HepG2 (cell line): ENCODE data around the gene STK32A.
"Not testable (repeated sequence)": the region's sequence is repeated elsewhere in the genome, so short reads cannot be mapped to it uniquely, and the experiment has no call there.

Source experiments
- CREB1 ChIP-seq, 2 experiments: fragments of 450-650 bp in 1 of 2; IDR thresholded peaks; 2 replicates each; pipeline ENCODE4 v1.6.1; 2016 to 2017; ENCODE audit warnings: control low read depth in 1 of 2, mild to moderate bottlenecking in 1 of 2, missing compliant biosample characterization in 1 of 2, missing genetic modification characterization in 1 of 2
- CTCF ChIP-seq: sonication (generic); formaldehyde crosslinking; IDR thresholded peaks from 2 replicates; pipeline ENCODE4 v1.5.0; 2020; ENCODE audit warnings: mild to moderate bottlenecking, missing genetic modification reagents, moderate library complexity
- NBN ChIP-seq: fragments of 450-650 bp; conservative IDR thresholded peaks from 2 replicates; pipeline ENCODE4 v1.6.1; 2017
- SNAPC2 ChIP-seq: sonication (generic); formaldehyde crosslinking; IDR thresholded peaks from 2 replicates; pipeline ENCODE4 v1.8.1; 2022; ENCODE audit warnings: mild to moderate bottlenecking, missing genetic modification reagents
- STAT6 ChIP-seq: sonication (generic); formaldehyde crosslinking; IDR thresholded peaks from 2 replicates; pipeline ENCODE4 v1.4.0; 2020; ENCODE audit warnings: missing genetic modification reagents, mild to moderate bottlenecking, borderline replicate concordance
- ZNF350 ChIP-seq: sonication (generic); formaldehyde crosslinking; IDR thresholded peaks from 2 replicates; pipeline ENCODE4 v1.4.0; 2020; ENCODE audit warnings: mild to moderate bottlenecking, low read depth, missing genetic modification reagents, borderline replicate concordance

- not testable (repeated sequence) for TF ChIP-seq SNAPC2; ZNF350 (CRISPR knock-in tag); NBN; CREB1 (IDR thresholded peaks at IDR 0.05); CREB1 (CRISPR knock-in tag; IDR thresholded peaks at IDR 0.05); CTCF; STAT6 (CRISPR knock-in tag)
These were observed 132.6 kb downstream of the STK32A start for GRCh38 chr5:147367381-147367780.
